PC-9 (cell line): Measurements from ENCODE around the gene ARRDC1.

Experiments used
- EZH2 ChIP-seq: fragments of 200-600 bp; sonication (generic); IDR thresholded peaks from 2 replicates; pipeline ENCODE4 v1.8.0; 2017; ENCODE audit warnings: antibody characterized with exemption, low read depth
- TF ChIP-seq, protein P1 (sequence below): fragments of 200-600 bp; sonication (generic); conservative IDR thresholded peaks from 2 replicates; pipeline ENCODE4 v1.6.1; 2017; ENCODE audit warnings: mixed run types, antibody characterized with exemption, mild to moderate bottlenecking, moderate library complexity

DNA sequence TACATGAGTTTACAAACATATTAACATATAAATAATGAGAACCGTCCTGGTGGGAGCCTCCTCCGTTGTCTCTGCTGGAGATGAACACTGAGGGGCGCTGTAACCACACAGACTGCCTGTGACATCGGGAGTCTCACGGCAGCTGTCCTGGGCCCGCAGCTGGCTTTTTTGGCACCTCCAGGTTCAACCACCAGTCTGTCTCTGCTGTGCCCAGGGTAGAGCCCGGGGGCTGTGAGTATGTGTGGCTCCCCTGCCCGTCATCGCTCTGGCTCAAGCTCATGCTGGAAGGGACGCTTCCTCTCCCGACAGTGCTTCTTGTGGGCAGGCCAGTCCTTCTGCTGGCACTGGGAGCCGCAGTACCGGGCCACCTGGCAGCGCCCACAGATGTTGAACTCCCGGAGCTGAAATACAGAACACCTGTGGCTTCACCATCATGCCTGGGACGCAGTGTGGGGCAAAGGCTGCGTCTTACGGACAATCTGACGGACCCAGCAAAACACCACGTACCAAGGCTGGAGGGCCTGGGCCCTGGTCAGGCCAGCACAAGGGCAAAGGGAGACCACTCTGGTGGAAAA lies 23.1 kb upstream of the ARRDC1 start:
- TF ChIP-seq, protein P1, sequence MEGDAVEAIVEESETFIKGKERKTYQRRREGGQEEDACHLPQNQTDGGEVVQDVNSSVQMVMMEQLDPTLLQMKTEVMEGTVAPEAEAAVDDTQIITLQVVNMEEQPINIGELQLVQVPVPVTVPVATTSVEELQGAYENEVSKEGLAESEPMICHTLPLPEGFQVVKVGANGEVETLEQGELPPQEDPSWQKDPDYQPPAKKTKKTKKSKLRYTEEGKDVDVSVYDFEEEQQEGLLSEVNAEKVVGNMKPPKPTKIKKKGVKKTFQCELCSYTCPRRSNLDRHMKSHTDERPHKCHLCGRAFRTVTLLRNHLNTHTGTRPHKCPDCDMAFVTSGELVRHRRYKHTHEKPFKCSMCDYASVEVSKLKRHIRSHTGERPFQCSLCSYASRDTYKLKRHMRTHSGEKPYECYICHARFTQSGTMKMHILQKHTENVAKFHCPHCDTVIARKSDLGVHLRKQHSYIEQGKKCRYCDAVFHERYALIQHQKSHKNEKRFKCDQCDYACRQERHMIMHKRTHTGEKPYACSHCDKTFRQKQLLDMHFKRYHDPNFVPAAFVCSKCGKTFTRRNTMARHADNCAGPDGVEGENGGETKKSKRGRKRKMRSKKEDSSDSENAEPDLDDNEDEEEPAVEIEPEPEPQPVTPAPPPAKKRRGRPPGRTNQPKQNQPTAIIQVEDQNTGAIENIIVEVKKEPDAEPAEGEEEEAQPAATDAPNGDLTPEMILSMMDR, result peak; percentile 66
- TF ChIP-seq EZH2, result no peak
